ENCODE results near the gene RYR3.
A peak's percentile ranks its signal among the peaks of the same experiment; 100 is the strongest.

Gene RYR3

GRCh38 chr15:33534642-33535041, 223.9 kb downstream of the RYR3 start:
- TF ChIP-seq CTCF (conservative IDR thresholded peaks at IDR 0.05; ENCODE audit: low read length) = no peak
- no peak for DNase-seq (ENCODE audit: low read depth)
- H3K4me3 ChIP-seq (ENCODE audit: low read length) = no peak overlapping the region

GRCh38 chr15:33535135-33535534, 224.4 kb downstream of the RYR3 start:
- no peak overlapping the region for H3K4me3 ChIP-seq (ENCODE audit: low read length)
- no peak for DNase-seq (ENCODE audit: low read depth)
- TF ChIP-seq CTCF (conservative IDR thresholded peaks at IDR 0.05; ENCODE audit: low read length) = no peak

GRCh38 chr15:33539825-33540573, 229.2 kb downstream of the RYR3 start:
- no peak for DNase-seq (ENCODE audit: low read depth)
- TF ChIP-seq CTCF (conservative IDR thresholded peaks at IDR 0.05; ENCODE audit: low read length) = no peak
- H3K4me3 ChIP-seq (ENCODE audit: low read length) = no peak overlapping the region

- TF ChIP-seq CTCF (conservative IDR thresholded peaks at IDR 0.05; ENCODE audit: low read length) = no peak
- no peak overlapping the region for H3K4me3 ChIP-seq (ENCODE audit: low read length)
- no peak for DNase-seq (ENCODE audit: low read depth)
Measured at GRCh38 chr15:33543957-33544356, 233.2 kb downstream of the RYR3 start.

GRCh38 chr15:33545866-33546265, 235.1 kb downstream of the RYR3 start:
- TF ChIP-seq CTCF (conservative IDR thresholded peaks at IDR 0.05; ENCODE audit: low read length) = no peak
- no peak overlapping the region for H3K4me3 ChIP-seq (ENCODE audit: low read length)
- no peak for DNase-seq (ENCODE audit: low read depth)

- no peak for TF ChIP-seq CTCF (conservative IDR thresholded peaks at IDR 0.05; ENCODE audit: low read length)
- H3K4me3 ChIP-seq (ENCODE audit: low read length) = no peak overlapping the region
- peak; percentile 48 for DNase-seq (ENCODE audit: low read depth)
Measured at GRCh38 chr15:33547876-33548275, 237.1 kb downstream of the RYR3 start.

- no peak for DNase-seq (ENCODE audit: low read depth)
- no peak overlapping the region for H3K4me3 ChIP-seq (ENCODE audit: low read length)
- TF ChIP-seq CTCF (conservative IDR thresholded peaks at IDR 0.05; ENCODE audit: low read length) = no peak
Measured at GRCh38 chr15:33551860-33552259, 241.1 kb downstream of the RYR3 start.

Data from AG10803 (cell line).